ENCODE data around the gene ATP6V1F.

The ATP6V1F gene

DNA sequence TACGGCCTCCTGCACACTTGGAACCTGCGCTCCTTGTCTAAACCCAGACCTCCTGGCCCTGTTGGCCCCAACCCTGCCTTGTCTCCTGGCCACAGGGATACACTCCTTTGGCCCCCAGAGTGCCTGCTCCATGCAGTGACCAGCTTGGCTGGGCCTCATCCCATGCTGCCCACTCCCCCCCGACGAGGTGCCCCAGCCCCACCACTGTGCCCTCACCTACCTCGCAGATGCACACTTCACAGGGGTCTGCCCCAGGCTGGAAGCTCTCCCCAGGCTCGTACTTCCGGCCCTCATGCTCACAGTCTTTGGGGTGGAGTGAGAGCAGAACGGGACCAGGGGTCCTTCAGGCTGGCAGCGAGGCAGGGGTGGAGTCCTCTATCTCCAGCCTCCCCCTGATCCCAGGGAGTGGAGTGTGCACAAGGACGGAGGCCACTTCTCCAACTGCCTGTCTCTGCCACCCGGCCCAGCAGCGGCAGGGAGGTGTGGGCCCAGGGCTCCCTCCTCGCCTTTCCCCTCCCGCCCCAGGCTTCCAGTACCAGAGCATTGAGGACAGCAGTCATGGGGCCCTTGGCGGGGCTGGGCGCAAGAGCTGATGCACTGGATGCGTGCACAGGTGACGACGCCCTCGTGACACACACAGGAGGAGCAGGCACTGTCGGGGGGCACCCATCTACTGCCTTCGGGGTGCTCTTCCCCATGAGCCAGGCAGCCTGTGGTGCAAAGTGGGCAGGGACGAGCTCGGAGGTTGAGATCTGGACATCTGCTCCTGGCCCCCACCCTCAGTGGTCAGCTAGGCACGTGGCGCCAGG lies 22.1 kb downstream of the ATP6V1F start:
- DNase-seq (ENCODE audit: low spot score): no peak

GRCh38 chr7:128885370-128886187 lies 22.9 kb downstream of the ATP6V1F start:
- no peak for DNase-seq (ENCODE audit: low spot score)

GRCh38 chr7:128886391-128887168 lies 23.9 kb downstream of the ATP6V1F start:
- DNase-seq (ENCODE audit: low spot score): no peak

DNA sequence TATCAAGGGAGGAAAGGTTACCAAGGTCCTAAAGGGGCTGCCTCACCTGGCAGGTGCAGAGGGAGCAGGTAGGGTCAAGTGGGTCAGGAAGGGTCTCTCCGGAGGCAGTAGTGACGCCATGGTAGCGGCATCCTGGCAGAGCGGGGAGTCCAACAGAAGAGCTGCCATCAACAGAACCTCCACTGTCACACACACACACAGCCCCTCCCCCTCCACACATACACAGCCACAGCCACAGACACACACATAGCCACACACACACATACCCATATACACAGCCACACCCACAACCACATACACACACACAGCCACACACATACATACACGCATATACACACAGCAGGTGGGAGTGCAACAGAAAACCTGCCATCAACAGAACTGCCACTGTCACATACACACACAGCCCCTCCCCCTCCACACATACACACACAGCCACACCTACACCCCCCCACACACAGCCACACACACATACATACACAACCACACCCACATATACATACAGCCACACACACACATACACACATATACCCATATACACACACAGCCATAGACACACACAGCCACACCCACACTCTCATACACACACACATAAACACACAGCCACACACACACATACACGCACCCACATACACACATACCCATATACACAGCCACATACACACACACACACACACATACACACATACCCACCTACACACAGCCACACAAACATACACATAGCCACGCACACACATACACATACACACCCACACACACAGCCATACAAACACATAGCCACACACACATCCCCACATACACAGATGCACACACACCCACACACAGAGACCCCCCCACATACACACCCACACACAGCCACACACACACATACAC lies 24.7 kb downstream of the ATP6V1F start:
- DNase-seq (ENCODE audit: low spot score): no peak

DNA sequence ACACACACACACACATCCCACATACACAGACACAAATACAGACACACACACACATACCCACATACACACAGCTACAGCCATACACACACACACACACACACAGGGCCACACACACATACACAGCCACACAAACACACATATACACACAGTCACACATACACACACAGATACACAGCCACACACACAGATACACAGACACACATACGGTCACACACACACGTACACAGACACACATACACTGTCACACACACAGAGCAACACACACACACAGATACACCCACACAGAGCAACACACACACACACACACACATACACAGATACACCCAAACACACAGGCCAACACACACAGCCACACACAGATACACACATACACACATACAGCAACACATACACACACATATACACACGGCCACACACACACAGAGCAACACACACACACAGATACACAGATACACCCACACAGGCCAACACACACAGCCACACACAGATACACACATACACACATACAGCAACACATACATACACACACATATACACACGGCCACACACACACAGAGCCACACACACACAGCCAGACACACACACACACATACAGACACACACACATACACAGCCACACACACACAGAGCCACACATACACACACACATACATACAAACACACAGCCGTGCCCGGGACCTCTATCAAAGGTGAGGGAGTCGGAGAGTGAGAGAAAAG lies 25.5 kb downstream of the ATP6V1F start:
- DNase-seq (ENCODE audit: low spot score): no peak

DNA sequence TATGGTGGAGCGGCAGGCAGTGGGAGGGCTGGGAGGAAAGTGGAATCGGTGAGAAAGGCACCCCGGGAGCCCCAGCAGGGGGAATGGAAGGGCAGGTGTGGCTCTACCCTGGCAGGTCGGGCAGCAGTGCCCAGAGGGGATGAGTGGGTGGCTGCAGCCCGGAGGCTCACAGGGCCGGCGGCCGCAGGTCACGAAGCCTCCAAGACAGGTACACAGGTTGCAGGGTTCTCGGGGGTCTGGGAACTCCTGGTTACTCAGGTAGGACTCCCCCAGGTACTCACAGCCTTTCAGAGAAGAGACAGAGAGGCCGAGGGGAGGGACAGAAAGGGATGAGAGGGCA lies 26.1 kb downstream of the ATP6V1F start:
- no peak for DNase-seq (ENCODE audit: low spot score)

GRCh38 chr7:128889121-128889520 lies 26.5 kb downstream of the ATP6V1F start:
- no peak for DNase-seq (ENCODE audit: low spot score)

- DNase-seq (ENCODE audit: low spot score): no peak
These were observed 27.9 kb downstream of the ATP6V1F start for GRCh38 chr7:128890306-128891109.

DNA sequence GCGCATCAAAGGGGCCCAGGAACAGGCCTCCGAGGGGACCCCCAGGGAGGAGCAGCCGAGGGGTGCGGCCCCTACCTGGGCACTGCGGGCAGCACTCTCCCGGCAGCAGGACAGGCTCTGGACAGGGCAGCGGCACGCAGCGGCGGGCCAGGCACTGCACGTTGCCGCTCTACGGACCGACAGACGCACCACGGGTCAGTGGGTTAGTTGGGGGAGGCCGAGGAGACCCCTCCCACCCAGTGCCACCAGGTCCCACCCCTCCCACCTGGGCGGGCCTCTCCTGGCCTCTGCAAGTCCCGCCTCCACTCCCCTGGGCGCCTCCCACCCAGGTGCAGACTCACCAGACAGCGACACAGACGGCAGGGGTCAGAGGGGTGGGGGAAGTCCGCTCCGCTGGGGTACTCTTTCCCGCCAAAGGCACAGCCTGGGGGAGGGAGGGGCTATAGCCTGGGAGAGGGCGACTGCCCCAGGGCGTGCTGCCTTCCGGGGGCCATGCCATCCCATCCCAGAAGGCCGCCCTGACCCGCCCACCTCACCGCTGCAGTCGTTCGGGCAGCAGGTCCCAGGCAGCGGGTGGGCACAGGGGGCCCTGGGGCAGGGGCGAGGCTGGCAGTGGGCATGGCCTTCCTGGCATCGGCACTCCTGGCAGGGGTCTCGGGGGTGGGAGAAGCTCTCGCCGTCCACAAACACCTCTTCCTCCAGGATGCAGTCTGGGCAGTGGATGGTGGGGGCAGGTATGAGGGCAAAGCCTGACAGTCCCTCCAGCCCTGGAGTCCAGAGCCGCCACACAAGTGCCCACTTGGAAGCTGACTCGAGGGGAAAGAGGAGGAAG lies 28.7 kb downstream of the ATP6V1F start:
- DNase-seq (ENCODE audit: low spot score): no peak

DNA sequence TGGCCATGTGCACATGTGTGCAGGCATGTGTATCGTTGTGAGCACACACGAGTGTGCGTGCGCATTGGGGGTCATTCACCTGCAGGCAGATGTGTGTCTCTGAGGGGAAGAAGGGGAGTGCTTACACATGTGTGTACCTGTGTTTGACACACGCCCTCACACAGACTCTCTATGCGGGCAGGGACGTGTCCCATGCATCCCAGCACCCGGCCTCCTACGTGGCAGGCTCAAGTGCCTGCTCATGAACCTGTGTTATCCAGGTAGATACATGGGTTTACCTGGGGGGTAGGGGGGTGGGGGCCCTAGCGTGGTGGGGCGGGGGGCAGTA lies 29.2 kb downstream of the ATP6V1F start:
- no peak for DNase-seq (ENCODE audit: low spot score)

DNA sequence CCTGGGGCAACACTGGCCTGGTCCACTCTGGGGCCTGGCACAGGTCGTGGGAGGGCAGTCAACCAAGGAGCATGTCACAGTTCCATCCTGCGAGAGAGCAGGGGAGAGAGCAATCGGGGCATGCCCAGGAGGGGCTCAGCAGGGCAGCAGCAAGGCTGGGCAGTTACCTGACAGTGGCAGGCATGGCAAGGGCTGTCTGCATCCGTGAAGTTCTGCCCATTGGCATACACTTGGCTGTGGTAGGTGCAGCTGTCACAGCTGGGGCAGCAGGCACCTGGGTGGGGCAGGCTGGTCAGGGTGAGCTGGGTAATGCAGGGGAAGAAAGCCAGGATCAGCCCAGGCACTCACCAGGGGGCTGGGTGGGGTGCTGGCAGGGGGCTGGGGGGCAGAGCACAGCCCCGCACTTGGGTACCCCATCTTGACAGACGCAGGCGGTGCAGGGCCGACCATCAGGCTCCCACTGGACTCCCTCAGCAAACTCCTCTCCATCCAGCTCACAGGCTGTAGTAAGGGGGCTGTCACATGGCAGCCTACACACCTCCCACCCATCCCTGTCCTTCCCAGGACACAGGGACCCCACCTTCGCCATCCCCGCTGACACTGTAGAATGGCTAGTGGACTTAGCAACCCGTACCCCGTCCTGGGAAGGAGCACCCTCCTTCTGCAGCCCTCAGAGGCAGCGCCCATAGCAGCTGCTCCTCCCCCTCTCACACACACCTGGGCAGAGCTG lies 30.0 kb downstream of the ATP6V1F start:
- DNase-seq (ENCODE audit: low spot score): no peak

GRCh38 chr7:128893251-128894100 lies 30.8 kb downstream of the ATP6V1F start:
- DNase-seq (ENCODE audit: low spot score): no peak

- no peak for DNase-seq (ENCODE audit: low spot score)
These were observed 31.4 kb downstream of the ATP6V1F start for GRCh38 chr7:128894101-128894440.

GRCh38 chr7:128895320-128895719 lies 32.7 kb downstream of the ATP6V1F start:
- no peak for DNase-seq (ENCODE audit: low spot score)

DNA sequence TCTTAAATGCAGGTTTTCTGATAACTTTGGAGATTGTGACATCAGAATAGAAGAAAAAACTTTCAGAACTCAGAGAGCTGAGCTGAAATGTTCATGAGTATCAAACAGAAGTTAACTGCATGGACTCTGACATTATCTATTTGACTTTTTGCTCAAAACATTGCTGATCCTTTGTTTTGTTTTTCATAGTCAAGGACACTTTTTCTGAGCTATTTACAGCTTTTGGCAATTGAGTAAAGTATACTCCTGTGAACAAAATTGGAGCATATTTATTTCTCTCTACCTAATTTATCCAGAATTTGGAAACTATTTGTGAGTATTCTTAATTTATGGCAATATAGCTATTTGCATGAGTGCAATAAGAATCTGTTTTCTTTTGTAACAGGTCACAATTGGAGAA lies 36.7 kb downstream of the ATP6V1F start:
- no peak for DNase-seq (ENCODE audit: low spot score)

- DNase-seq (ENCODE audit: low spot score): no peak
These were observed 37.6 kb downstream of the ATP6V1F start for GRCh38 chr7:128900237-128900636.

GRCh38 chr7:128902761-128903585 lies 40.3 kb downstream of the ATP6V1F start:
- no peak for DNase-seq (ENCODE audit: low spot score)

Measured in activated CD4-positive, alpha-beta T cell treated with anti-CD3 and anti-CD28 coated beads, Interleukin-2, Interleukin-4, amounts not matched to agents 100 ng/mL and 50 ng/mL, durations not matched to agents 16 hours and 8 hours (primary cell).